ENCODE measurements around the gene PALLD. TPM values are rescaled to one million over a fixed set of nuclear protein-coding genes. Genes with fewer than 3 reads are reported as not detected.

The PALLD gene
- total and polyA plus RNA-seq, 2 of the 8 experiments (the other 6 are each of a cell fraction or from before 2014, with no cell fraction given), result 10.5 to 25.0 TPM

DNA sequence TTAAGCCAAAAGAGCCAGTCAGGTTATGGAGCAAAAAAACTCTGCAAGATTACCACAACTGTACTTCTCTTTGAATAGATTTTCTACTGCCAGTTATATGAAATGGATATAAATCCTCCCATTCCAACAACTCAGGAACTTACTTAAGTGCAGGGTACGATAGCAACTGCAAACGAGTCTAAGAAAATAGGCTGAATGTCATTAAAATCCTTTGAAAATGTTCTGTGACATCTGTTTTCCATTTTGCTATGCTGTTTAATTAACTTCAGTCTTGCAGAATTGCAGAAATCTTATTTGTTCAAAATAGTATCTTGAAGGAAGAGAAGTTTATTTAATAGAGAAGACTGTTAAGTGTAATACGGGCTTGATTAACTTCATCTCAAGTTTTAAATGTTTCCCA lies 243.8 kb downstream of the PALLD start:
- Histone ChIP-seq H3K4me2 (ENCODE audit: insufficient read depth in 1 of 2, low read depth in 2 of 2, low read length in 2 of 2) (no peak overlapping the region), H3K56ac (replicated peaks; ENCODE audit: insufficient read length, low read depth, low read length) (no peak overlapping the region), H3K18ac (ENCODE audit: extremely low read depth, low read length) (no peak overlapping the region), H3K9ac (replicated peaks in 1 of 4; ENCODE audit: extremely low read depth in 1 of 4, low read depth in 3 of 4, low read length in 3 of 4) (no peak overlapping the region), H3K36me3 (ENCODE audit: control insufficient read depth in 2 of 4, insufficient read depth in 4 of 4, low read length in 3 of 4) (no peaks in the 10 kb centered on the region), H2BK15ac (ENCODE audit: low read length) (no peak overlapping the region), H2BK5ac (ENCODE audit: low read depth, low read length) (no peak overlapping the region), H2BK20ac (ENCODE audit: low read length) (no peak overlapping the region), H3K4ac (replicated peaks; ENCODE audit: insufficient read length, low read depth, low read length) (no peak overlapping the region), H3K9me3 (ENCODE audit: insufficient read depth in 2 of 2, low read depth in 1 of 2, low read length in 1 of 2) (no peaks in the 10 kb centered on the region), H3K23me2 (ENCODE audit: low read depth, low read length) (no peaks in the 10 kb centered on the region), H2AK5ac (ENCODE audit: low read depth, low read length) (no peak overlapping the region), H3K23ac (ENCODE audit: insufficient read length) (no peak overlapping the region), H4K91ac (replicated peaks; ENCODE audit: insufficient read length, low read length) (no peak overlapping the region), H3K27me3 (replicated peaks in 1 of 4; ENCODE audit: control insufficient read depth in 3 of 4, extremely low read depth in 1 of 4, insufficient read depth in 3 of 4, low read length in 3 of 4) (no peaks in the 10 kb centered on the region), H4K20me1 (replicated peaks in 1 of 2; ENCODE audit: control insufficient read depth in 1 of 2, insufficient read depth in 2 of 2, low read length in 2 of 2) (no peaks in the 10 kb centered on the region), H2AFZ (ENCODE audit: low read length) (no peak overlapping the region), H4K8ac (ENCODE audit: extremely low read depth, insufficient read depth, low read length) (no peak overlapping the region), H3K4me1 (replicated peaks in 1 of 4; ENCODE audit: control insufficient read depth in 3 of 4, insufficient read depth in 4 of 4, low read length in 3 of 4) (peaks cover 0 to 8% (median 4%) of the 10 kb centered on the region in 4 experiments; a peak in 2 of 7 replicates), H3K79me2 (ENCODE audit: control insufficient read depth in 1 of 2, insufficient read depth in 2 of 2, low read length in 2 of 2) (no peaks in the 10 kb centered on the region), H3K79me1 (ENCODE audit: low read depth, low read length) (no peaks in the 10 kb centered on the region), H2BK120ac (replicated peaks; ENCODE audit: low read depth, low read length) (no peak overlapping the region), H3K14ac (ENCODE audit: insufficient read length) (no peak overlapping the region), H3K27ac (ENCODE audit: low read depth, low read length) (no peak overlapping the region), H4K5ac (ENCODE audit: insufficient read length, low read depth, low read length) (no peak overlapping the region), H3K4me3 (ENCODE audit: extremely low read depth in 1 of 4, insufficient read depth in 2 of 4, low read depth in 3 of 4, low read length in 4 of 4) (no peak overlapping the region), H2BK12ac (ENCODE audit: low read depth, low read length) (no peak overlapping the region)
- DNase-seq (ENCODE audit: low read depth in 1 of 2, low spot score in 2 of 2) (no peak), FAIRE-seq (no peak)
- 89% methylated on average over 3 of the region's 3 CpGs; no CpG with 5 or more reads in 1 of the 2 experiments for WGBS, 2 experiments (ENCODE audit: extremely low coverage in 1 of 2, insufficient coverage in 1 of 2, insufficient read length in 1 of 2, insufficient replicate concordance in 2 of 2, low coverage in 1 of 2, low lambda C conversion rate in 2 of 2, missing lambda C conversion rate in 1 of 2)
- CTCF ChIA-PET (ENCODE audit: partially characterized antibody), result no interaction called here
- TF ChIP-seq POLR2AphosphoS5 (IDR thresholded peaks at IDR 0.05; ENCODE audit: low read depth, low read length), result no peak
- TF ChIP-seq SAP30 (IDR thresholded peaks at IDR 0.05; ENCODE audit: insufficient read depth, insufficient replicate concordance, low read length), result no peak
- no peak for TF ChIP-seq POLR2A (IDR thresholded peaks at IDR 0.05; ENCODE audit: control extremely low read depth in 1 of 2, low read depth in 2 of 2, low read length in 2 of 2)
- TF ChIP-seq BACH1 (IDR thresholded peaks at IDR 0.05; ENCODE audit: low read length), result no peak
- TF ChIP-seq, protein P1, sequence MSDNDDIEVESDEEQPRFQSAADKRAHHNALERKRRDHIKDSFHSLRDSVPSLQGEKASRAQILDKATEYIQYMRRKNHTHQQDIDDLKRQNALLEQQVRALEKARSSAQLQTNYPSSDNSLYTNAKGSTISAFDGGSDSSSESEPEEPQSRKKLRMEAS (IDR thresholded peaks at IDR 0.05), result no peak
- no peak for TF ChIP-seq CBX5 (IDR thresholded peaks at IDR 0.05; ENCODE audit: low read depth, low read length)
- TF ChIP-seq TBP (IDR thresholded peaks at IDR 0.05; ENCODE audit: low read depth, low read length), result no peak
- TF ChIP-seq CHD1 (IDR thresholded peaks at IDR 0.05; ENCODE audit: low read depth, low read length), result no peak
- TF ChIP-seq RBBP5 (IDR thresholded peaks at IDR 0.05; ENCODE audit: borderline replicate concordance, low read depth, low read length), result no peak
- TF ChIP-seq RAD21 (IDR thresholded peaks at IDR 0.05 in 1 of 2, conservative IDR thresholded peaks at IDR 0.05 in 1 of 2; ENCODE audit: low read depth in 2 of 2, low read length in 2 of 2), result no peak
- no peak for TF ChIP-seq YY1 (IDR thresholded peaks at IDR 0.05; ENCODE audit: low read depth, low read length)
- TF ChIP-seq ASH2L (IDR thresholded peaks at IDR 0.05; ENCODE audit: low read length), result no peak
- no peak for TF ChIP-seq FOSL1 (IDR thresholded peaks at IDR 0.05; ENCODE audit: insufficient read depth, low read depth, low read length)
- TF ChIP-seq SIX5 (IDR thresholded peaks at IDR 0.05; ENCODE audit: low read depth, low read length), result no peak
- POLR2A ChIA-PET (ENCODE audit: partially characterized antibody), result no interaction called here

Measured in H1 (cell line).